ENCODE data around the gene LHFPL5. TPM values are rescaled to one million over a fixed set of nuclear protein-coding genes. Genes with fewer than 3 reads are reported as not detected.

LHFPL5 gene
- total RNA-seq, 4 donors from 2014 or later: not detected

- no peak for DNase-seq
- intact Hi-C loops (cut with DNase I; ENCODE audit: low total_unique reads): no loop called here
- no peak for TF ChIP-seq CTCF (IDR thresholded peaks at IDR 0.05)
- TF ChIP-seq POLR2A (IDR thresholded peaks at IDR 0.05): no peak
- Histone ChIP-seq H3K4me3 (no peak overlapping the region), H3K27ac (no peak overlapping the region), H3K4me1 (no peaks in the 10 kb centered on the region), H3K9me3 (no peaks in the 10 kb centered on the region), H3K36me3 (no peaks in the 10 kb centered on the region), H3K27me3 (no peaks in the 10 kb centered on the region)
Measured at GRCh38 chr6:35794536-35795452, 10.4 kb upstream of the LHFPL5 start.

- Histone ChIP-seq H3K36me3 (no peaks in the 10 kb centered on the region), H3K4me3 (no peak overlapping the region), H3K4me1 (no peaks in the 10 kb centered on the region), H3K27me3 (no peaks in the 10 kb centered on the region), H3K27ac (no peak overlapping the region), H3K9me3 (no peaks in the 10 kb centered on the region)
- no peak for DNase-seq
- TF ChIP-seq CTCF (IDR thresholded peaks at IDR 0.05): no peak
- no peak for TF ChIP-seq POLR2A (IDR thresholded peaks at IDR 0.05)
- intact Hi-C loops (cut with DNase I; ENCODE audit: low total_unique reads): no loop called here
Measured at GRCh38 chr6:35795453-35796071, 9.6 kb upstream of the LHFPL5 start.

GRCh38 chr6:35796236-35796635 is 8.9 kb upstream of the LHFPL5 start:
- Histone ChIP-seq H3K27ac (no peak overlapping the region), H3K4me3 (no peak overlapping the region), H3K9me3 (no peaks in the 10 kb centered on the region), H3K27me3 (no peaks in the 10 kb centered on the region), H3K36me3 (no peaks in the 10 kb centered on the region), H3K4me1 (no peaks in the 10 kb centered on the region)
- TF ChIP-seq POLR2A (IDR thresholded peaks at IDR 0.05) (no peak), CTCF (IDR thresholded peaks at IDR 0.05) (no peak)
- DNase-seq: no peak
- intact Hi-C loops (cut with DNase I; ENCODE audit: low total_unique reads): no loop called here

- Histone ChIP-seq H3K36me3 (no peaks in the 10 kb centered on the region), H3K4me1 (no peaks in the 10 kb centered on the region), H3K27ac (no peak overlapping the region), H3K27me3 (no peaks in the 10 kb centered on the region), H3K9me3 (no peaks in the 10 kb centered on the region), H3K4me3 (no peak overlapping the region)
- intact Hi-C loops (cut with DNase I; ENCODE audit: low total_unique reads): no loop called here
- TF ChIP-seq CTCF (IDR thresholded peaks at IDR 0.05): no peak
- TF ChIP-seq POLR2A (IDR thresholded peaks at IDR 0.05): no peak
- no peak for DNase-seq
Measured at GRCh38 chr6:35797837-35798526, 7.2 kb upstream of the LHFPL5 start.

GRCh38 chr6:35798706-35799105 is 6.4 kb upstream of the LHFPL5 start:
- Histone ChIP-seq H3K36me3 (no peaks in the 10 kb centered on the region), H3K27me3 (no peaks in the 10 kb centered on the region), H3K4me3 (no peak overlapping the region), H3K9me3 (no peaks in the 10 kb centered on the region), H3K27ac (no peak overlapping the region), H3K4me1 (no peaks in the 10 kb centered on the region)
- intact Hi-C loops (cut with DNase I; ENCODE audit: low total_unique reads): no loop called here
- DNase-seq: no peak
- no peak for TF ChIP-seq POLR2A (IDR thresholded peaks at IDR 0.05)
- TF ChIP-seq CTCF (IDR thresholded peaks at IDR 0.05): no peak

Data from uterus (tissue), 4 donors.